ENCODE results near the gene SMYD3.

DNA sequence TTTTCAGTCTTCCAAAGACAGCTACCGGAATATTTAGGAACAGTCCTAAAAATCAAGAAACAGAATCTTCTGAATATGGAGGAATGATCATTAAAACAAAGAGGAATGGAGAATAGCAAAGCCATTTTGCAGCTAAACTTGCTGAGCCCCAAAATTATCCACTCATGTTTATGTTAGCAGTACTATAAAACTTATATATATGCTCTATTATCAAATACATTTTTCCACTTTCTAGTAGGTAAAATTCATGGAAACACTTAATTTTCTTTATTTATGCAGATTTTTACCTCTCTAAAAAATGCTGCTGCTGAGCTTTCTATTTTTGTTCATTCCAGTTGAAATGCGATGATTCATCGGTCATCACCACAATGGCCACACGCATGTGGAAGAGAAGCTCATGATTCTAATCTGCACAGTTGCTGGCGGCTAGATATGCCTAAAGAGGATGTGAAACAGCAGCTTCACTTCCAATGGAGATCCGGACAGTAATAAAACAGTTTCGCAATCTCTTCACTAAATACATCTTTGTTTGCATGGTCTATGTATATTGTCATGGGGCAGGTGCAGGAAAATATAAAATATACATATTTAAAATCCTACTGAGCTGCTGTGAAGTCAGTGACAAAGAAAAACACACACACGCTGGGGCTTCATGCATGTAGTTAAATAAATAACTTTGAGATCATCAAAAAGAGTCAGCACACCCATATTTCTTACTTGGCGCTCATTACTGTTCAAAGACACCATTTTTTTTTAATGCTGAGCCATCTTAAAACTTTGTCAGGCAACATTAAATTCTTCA lies 292.2 kb downstream of the SMYD3 start:
- TF ChIP-seq, protein P1, sequence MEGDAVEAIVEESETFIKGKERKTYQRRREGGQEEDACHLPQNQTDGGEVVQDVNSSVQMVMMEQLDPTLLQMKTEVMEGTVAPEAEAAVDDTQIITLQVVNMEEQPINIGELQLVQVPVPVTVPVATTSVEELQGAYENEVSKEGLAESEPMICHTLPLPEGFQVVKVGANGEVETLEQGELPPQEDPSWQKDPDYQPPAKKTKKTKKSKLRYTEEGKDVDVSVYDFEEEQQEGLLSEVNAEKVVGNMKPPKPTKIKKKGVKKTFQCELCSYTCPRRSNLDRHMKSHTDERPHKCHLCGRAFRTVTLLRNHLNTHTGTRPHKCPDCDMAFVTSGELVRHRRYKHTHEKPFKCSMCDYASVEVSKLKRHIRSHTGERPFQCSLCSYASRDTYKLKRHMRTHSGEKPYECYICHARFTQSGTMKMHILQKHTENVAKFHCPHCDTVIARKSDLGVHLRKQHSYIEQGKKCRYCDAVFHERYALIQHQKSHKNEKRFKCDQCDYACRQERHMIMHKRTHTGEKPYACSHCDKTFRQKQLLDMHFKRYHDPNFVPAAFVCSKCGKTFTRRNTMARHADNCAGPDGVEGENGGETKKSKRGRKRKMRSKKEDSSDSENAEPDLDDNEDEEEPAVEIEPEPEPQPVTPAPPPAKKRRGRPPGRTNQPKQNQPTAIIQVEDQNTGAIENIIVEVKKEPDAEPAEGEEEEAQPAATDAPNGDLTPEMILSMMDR (IDR thresholded peaks at IDR 0.05), result no peak
- TF ChIP-seq POLR2A (IDR thresholded peaks at IDR 0.05), result no peak
